K562 (cell line): ENCODE results near the gene SCMH1. TPM values are rescaled to one million over a fixed set of nuclear protein-coding genes. Genes with fewer than 3 reads are reported as not detected.

Source experiments
- ATF7 ChIP-seq: fragments of 450-650 bp; IDR thresholded peaks from 2 replicates; pipeline ENCODE4 v1.7.1; 2014; ENCODE audit warnings: mild to moderate bottlenecking, moderate library complexity
- FOSL1 ChIP-seq: fragments of 200-800 bp; sonication (Bioruptor generic); conservative IDR thresholded peaks from 2 replicates; pipeline ENCODE4 v1.6.1; 2016; ENCODE audit warnings: missing genetic modification characterization, missing compliant biosample characterization
- MEIS2 ChIP-seq: fragments of 450-650 bp; IDR thresholded peaks from 2 replicates; pipeline ENCODE4 v1.6.1; 2014; ENCODE audit warnings: mild to moderate bottlenecking; ENCODE audit not compliant: partially characterized antibody
- RAD51 ChIP-seq: fragments of 450-650 bp; IDR thresholded peaks from 2 replicates; pipeline ENCODE4 v1.7.1; 2016; ENCODE audit warnings: low read depth, mild to moderate bottlenecking, borderline replicate concordance
- RNF2 ChIP-seq: sonication (generic); IDR thresholded peaks from 2 replicates; pipeline ENCODE4 v1.6.1; 2016
- SMC3 ChIP-seq: conservative IDR thresholded peaks from 2 replicates; pipeline ENCODE4 v1.6.1; 2011; ENCODE audit warnings: low read depth, low read length, improper control_type of control experiment; ENCODE audit not compliant: insufficient read depth
- SRF ChIP-seq, 2 experiments: fragments of 250-450, 450-650 bp in 1 of 2; sonication (Bioruptor Pico) in 1 of 2; sonication (generic) in 1 of 2; formaldehyde crosslinking; IDR thresholded peaks; 2 replicates each; pipeline versions ENCODE4 v1.5.0 to v1.5.1; 2020 to 2022; ENCODE audit warnings: mild to moderate bottlenecking in 1 of 2, missing genetic modification reagents in 1 of 2
- TAF15 ChIP-seq: fragments of 200-400 bp; formaldehyde crosslinking; IDR thresholded peaks from 2 replicates; pipeline ENCODE4 v1.6.1; 2017; ENCODE audit warnings: mild to moderate bottlenecking, low read depth, low read length, moderate library complexity
- ZBTB8A ChIP-seq: fragments of 450-650 bp; IDR thresholded peaks from 2 replicates; pipeline ENCODE4 v1.6.1; 2018; ENCODE audit warnings: mild to moderate bottlenecking, moderate library complexity; ENCODE audit not compliant: partially characterized antibody
- ZC3H8 ChIP-seq: fragments of 450-650 bp; IDR thresholded peaks from 2 replicates; pipeline ENCODE4 v1.6.1; 2017
- ZNF695 ChIP-seq: fragments of 450-650 bp; formaldehyde crosslinking; IDR thresholded peaks from 2 replicates; pipeline ENCODE4 v1.4.0; 2020; ENCODE audit warnings: mild to moderate bottlenecking, moderate library complexity
- polyA plus RNA-seq, 8 experiments: library from polyadenylated mRNA; depleted of rRNA in 4 of 8; stranded (reverse) in 5 of 8; unstranded in 3 of 8; fragments of >200 nt; fragmentation: Nextera tagmentation in 2 of 8; fragmentation: Illumina TruSeq in 1 of 8; extraction: Ambion mirVana in 2 of 8; extraction: Trizol in 1 of 8; gene quantifications; 2 replicates each; pipeline versions ENCODE4 v1.2.1 to v1.2.3, GENCODE V29; 2011 to 2014; ENCODE audit warnings: inconsistent platforms in 1 of 8, missing spikeins in 1 of 8
- total RNA-seq, 7 experiments: library from RNA; depleted of rRNA in 6 of 7; stranded (reverse); fragments of >200 nt in 6 of 7; fragmentation: Illumina TruSeq in 2 of 7; extraction: Trizol in 2 of 7; gene quantifications; 2 replicates each; pipeline versions ENCODE4 v1.2.1 to v1.2.3, GENCODE V29; 2011 to 2021; ENCODE audit warnings: low replicate concordance in 1 of 7
- TF ChIP-seq, protein P1 (sequence below): sonication (generic); formaldehyde crosslinking; IDR thresholded peaks from 2 replicates; pipeline ENCODE4 v1.8.0; 2023; ENCODE audit warnings: mild to moderate bottlenecking, missing genetic modification reagents
- TF ChIP-seq, protein P2 (sequence below), 2 experiments: fragments of 450-650 bp in 1 of 2; sonication (generic) in 1 of 2; formaldehyde crosslinking in 1 of 2; IDR thresholded peaks; 2 replicates each; pipeline versions ENCODE4 v1.7.1 to v1.9.0; 2016 to 2022; ENCODE audit warnings: inconsistent platforms in 1 of 2, mild to moderate bottlenecking in 1 of 2, missing genetic modification reagents in 1 of 2

Gene SCMH1
- total and polyA plus RNA-seq, 9 of the 15 experiments (the other 6 are each of a cell fraction or from before 2014, with no cell fraction given), result 8.5 to 37.0 (median 26.8) TPM

DNA sequence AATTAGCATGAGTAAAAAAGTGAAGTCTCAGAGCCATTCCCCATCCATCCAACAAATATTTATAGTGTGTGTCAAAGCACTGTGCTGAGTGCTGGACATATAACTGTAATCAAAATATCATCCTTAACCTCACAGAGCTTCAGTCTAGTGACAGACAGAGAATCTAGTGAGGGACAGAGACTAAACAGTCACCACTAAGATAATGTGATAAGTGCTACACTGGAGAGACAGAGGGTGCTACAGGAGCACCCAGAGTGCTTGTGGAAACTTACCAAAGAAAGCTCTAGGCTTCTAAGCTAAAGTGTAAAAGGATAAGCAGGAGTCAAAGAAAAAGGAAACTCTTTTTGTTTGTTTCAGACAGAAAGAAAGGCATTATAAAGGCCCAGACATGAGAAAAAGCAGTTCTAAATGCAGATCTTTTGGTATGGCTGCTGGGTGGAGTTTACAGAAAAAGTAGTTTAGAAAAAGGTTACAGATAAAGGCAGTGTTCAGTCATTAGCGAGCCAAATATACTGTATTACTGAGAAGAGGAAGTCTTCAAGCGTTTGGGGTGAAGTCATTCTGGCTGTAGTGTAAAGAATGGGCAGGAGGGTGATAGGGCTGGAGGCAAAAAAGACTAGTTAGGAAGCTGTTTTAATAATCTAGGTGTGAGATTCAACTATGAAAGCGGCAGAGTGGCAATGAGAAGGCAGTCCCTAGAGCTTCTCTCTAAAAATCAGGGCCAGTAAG lies 83.8 kb downstream of the SCMH1 start (continued):
- TF ChIP-seq, protein P1, sequence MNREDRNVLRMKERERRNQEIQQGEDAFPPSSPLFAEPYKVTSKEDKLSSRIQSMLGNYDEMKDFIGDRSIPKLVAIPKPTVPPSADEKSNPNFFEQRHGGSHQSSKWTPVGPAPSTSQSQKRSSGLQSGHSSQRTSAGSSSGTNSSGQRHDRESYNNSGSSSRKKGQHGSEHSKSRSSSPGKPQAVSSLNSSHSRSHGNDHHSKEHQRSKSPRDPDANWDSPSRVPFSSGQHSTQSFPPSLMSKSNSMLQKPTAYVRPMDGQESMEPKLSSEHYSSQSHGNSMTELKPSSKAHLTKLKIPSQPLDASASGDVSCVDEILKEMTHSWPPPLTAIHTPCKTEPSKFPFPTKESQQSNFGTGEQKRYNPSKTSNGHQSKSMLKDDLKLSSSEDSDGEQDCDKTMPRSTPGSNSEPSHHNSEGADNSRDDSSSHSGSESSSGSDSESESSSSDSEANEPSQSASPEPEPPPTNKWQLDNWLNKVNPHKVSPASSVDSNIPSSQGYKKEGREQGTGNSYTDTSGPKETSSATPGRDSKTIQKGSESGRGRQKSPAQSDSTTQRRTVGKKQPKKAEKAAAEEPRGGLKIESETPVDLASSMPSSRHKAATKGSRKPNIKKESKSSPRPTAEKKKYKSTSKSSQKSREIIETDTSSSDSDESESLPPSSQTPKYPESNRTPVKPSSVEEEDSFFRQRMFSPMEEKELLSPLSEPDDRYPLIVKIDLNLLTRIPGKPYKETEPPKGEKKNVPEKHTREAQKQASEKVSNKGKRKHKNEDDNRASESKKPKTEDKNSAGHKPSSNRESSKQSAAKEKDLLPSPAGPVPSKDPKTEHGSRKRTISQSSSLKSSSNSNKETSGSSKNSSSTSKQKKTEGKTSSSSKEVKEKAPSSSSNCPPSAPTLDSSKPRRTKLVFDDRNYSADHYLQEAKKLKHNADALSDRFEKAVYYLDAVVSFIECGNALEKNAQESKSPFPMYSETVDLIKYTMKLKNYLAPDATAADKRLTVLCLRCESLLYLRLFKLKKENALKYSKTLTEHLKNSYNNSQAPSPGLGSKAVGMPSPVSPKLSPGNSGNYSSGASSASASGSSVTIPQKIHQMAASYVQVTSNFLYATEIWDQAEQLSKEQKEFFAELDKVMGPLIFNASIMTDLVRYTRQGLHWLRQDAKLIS (CRISPR knock-in tag), result 0 out of 2 replicates have a peak, but pooled peaks have one; percentile 11
- TF ChIP-seq ZC3H8 (no peak), ATF7 (peak; percentile 33; the same call in 1 of the 2 replicates), SMC3 (no peak), RNF2 (no peak), FOSL1 (0 out of 2 replicates have a peak, but pooled peaks have one; percentile 21), MEIS2 (peak; percentile 46), ZBTB8A (no peak), RAD51 (no peak), SRF (CRISPR knock-in tag; IDR thresholded peaks at IDR 0.05) (peak in 1 of 2 experiments; percentile 28; a peak in 1 of 4 replicates), TAF15 (no peak), ZNF695 (no peak)
- TF ChIP-seq, protein P2, sequence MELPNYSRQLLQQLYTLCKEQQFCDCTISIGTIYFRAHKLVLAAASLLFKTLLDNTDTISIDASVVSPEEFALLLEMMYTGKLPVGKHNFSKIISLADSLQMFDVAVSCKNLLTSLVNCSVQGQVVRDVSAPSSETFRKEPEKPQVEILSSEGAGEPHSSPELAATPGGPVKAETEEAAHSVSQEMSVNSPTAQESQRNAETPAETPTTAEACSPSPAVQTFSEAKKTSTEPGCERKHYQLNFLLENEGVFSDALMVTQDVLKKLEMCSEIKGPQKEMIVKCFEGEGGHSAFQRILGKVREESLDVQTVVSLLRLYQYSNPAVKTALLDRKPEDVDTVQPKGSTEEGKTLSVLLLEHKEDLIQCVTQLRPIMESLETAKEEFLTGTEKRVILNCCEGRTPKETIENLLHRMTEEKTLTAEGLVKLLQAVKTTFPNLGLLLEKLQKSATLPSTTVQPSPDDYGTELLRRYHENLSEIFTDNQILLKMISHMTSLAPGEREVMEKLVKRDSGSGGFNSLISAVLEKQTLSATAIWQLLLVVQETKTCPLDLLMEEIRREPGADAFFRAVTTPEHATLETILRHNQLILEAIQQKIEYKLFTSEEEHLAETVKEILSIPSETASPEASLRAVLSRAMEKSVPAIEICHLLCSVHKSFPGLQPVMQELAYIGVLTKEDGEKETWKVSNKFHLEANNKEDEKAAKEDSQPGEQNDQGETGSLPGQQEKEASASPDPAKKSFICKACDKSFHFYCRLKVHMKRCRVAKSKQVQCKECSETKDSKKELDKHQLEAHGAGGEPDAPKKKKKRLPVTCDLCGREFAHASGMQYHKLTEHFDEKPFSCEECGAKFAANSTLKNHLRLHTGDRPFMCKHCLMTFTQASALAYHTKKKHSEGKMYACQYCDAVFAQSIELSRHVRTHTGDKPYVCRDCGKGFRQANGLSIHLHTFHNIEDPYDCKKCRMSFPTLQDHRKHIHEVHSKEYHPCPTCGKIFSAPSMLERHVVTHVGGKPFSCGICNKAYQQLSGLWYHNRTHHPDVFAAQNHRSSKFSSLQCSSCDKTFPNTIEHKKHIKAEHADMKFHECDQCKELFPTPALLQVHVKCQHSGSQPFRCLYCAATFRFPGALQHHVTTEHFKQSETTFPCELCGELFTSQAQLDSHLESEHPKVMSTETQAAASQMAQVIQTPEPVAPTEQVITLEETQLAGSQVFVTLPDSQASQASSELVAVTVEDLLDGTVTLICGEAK (IDR thresholded peaks at IDR 0.05), result no peak
- TF ChIP-seq, protein P2 (CRISPR knock-in tag; IDR thresholded peaks at IDR 0.05), result no peak
